ENCODE results near the gene RPS6KA1. TPM values are rescaled to one million over a fixed set of nuclear protein-coding genes. Genes with fewer than 3 reads are reported as not detected.

Gene RPS6KA1
- polyA plus RNA-seq, 3 donors: 116 to 189 (median 188) TPM

GRCh38 chr1:26575348-26575747, 45.8 kb downstream of the RPS6KA1 start:
- Mint-ChIP-seq H3K4me3 (no peak overlapping the region), H3K9me3 (no peaks in the 10 kb centered on the region), H3K4me1 (peaks cover 30% of the 10 kb centered on the region), H3K27ac (peak overlapping the region in 5 of 7 donors; percentile 4 to 82 (median 59)), H3K27me3 (ENCODE audit: low read depth in 3 of 3) (peaks cover 0 to 2% (median 1%) of the 10 kb centered on the region in 3 donors), H3K36me3 (peaks cover 54 to 63% of the 10 kb centered on the region in 2 donors)
- no peak for DNase-seq
- Histone ChIP-seq H3K27me3 (ENCODE audit: control insufficient read depth in 2 of 2, insufficient read depth in 2 of 2, low read length in 2 of 2) (no peaks in the 10 kb centered on the region), H3K9me3 (replicated peaks in 1 of 2; ENCODE audit: control insufficient read depth in 1 of 2, insufficient read depth in 1 of 2, low read length in 2 of 2) (no peaks in the 10 kb centered on the region), H3K4me1 (ENCODE audit: control insufficient read depth in 1 of 2, insufficient read depth in 2 of 2, low read length in 2 of 2) (peaks cover 14 to 18% of the 10 kb centered on the region in 2 donors), H3K36me3 (replicated peaks in 1 of 2; ENCODE audit: control insufficient read depth in 1 of 2, insufficient read depth in 2 of 2, low read length in 2 of 2) (peaks cover 53 to 59% of the 10 kb centered on the region in 2 donors), H3K4me3 (replicated peaks in 1 of 3; ENCODE audit: low read depth in 2 of 3, low read length in 3 of 3) (no peak overlapping the region), H3K4me2 (replicated peaks; ENCODE audit: extremely low read depth, low read length, poor library complexity, severe bottlenecking) (no peak overlapping the region), H3K27ac (ENCODE audit: low read depth in 1 of 2, low read length in 2 of 2) (peak overlapping the region in 1 of 2 donors; percentile 44), H3K79me2 (ENCODE audit: insufficient read depth, low read length) (peaks cover 7% of the 10 kb centered on the region), H2AFZ (ENCODE audit: insufficient read depth, low read depth, low read length, poor library complexity, severe bottlenecking) (no peak overlapping the region), H4K20me1 (ENCODE audit: insufficient read depth, low read length) (peaks cover 70% of the 10 kb centered on the region), H3K9ac (ENCODE audit: insufficient read depth, low read length, poor library complexity, severe bottlenecking) (no peak overlapping the region)
- 100% methylated on average over 3 of the region's 3 CpGs for WGBS (ENCODE audit: insufficient coverage)
- TF ChIP-seq CTCF (IDR thresholded peaks at IDR 0.05): no peak
- intact Hi-C loops (cut with micrococcal nuclease): no loop called here

DNA sequence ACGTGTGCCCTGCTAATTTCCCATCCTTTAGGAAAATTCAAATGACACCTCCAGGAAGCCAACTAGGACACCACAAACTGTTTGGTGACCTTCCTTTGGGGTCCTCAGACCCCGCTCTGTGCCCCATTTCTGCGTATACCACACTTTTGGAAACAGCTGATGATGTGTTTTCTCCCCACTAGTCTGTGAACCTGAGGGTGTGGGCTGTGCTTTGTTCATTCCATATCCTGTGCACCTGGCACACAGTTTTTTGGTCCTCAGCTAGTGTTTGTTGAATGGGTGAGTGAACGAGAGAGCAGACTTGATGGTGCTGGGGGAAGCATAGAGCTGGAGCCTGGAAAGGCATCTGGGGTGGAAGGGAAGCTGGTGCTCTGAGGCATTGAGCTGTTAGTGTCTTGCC, 48.6 kb downstream of the RPS6KA1 start:
- H3K9me3 ChIP-seq (replicated peaks in 1 of 2; ENCODE audit: control insufficient read depth in 1 of 2, insufficient read depth in 1 of 2, low read length in 2 of 2): no peaks in the 10 kb centered on the region
- peak overlapping the region in 1 of 2 donors; percentile 55 for H3K27ac ChIP-seq (ENCODE audit: low read depth in 1 of 2, low read length in 2 of 2)
- Mint-ChIP-seq H3K27ac (peak overlapping the region in 4 of 7 donors; percentile 5 to 35 (median 19)), H3K27me3 (ENCODE audit: low read depth in 3 of 3) (peaks cover 0 to 1% (median 0%) of the 10 kb centered on the region in 3 donors), H3K9me3 (no peaks in the 10 kb centered on the region), H3K4me3 (no peak overlapping the region), H3K4me1 (peaks cover 52% of the 10 kb centered on the region), H3K36me3 (peaks cover 30 to 35% of the 10 kb centered on the region in 2 donors)
- H2AFZ ChIP-seq (ENCODE audit: insufficient read depth, low read depth, low read length, poor library complexity, severe bottlenecking): no peak overlapping the region
- no peaks in the 10 kb centered on the region for H3K27me3 ChIP-seq (ENCODE audit: control insufficient read depth in 2 of 2, insufficient read depth in 2 of 2, low read length in 2 of 2)
- H3K4me1 ChIP-seq (ENCODE audit: control insufficient read depth in 1 of 2, insufficient read depth in 2 of 2, low read length in 2 of 2): peaks cover 38 to 45% of the 10 kb centered on the region in 2 donors
- no peak for TF ChIP-seq CTCF (IDR thresholded peaks at IDR 0.05)
- no peaks in the 10 kb centered on the region for H3K79me2 ChIP-seq (ENCODE audit: insufficient read depth, low read length)
- peaks cover 43% of the 10 kb centered on the region for H4K20me1 ChIP-seq (ENCODE audit: insufficient read depth, low read length)
- no peak for DNase-seq
- H3K36me3 ChIP-seq (replicated peaks in 1 of 2; ENCODE audit: control insufficient read depth in 1 of 2, insufficient read depth in 2 of 2, low read length in 2 of 2): peaks cover 25 to 31% of the 10 kb centered on the region in 2 donors
- WGBS (ENCODE audit: insufficient coverage): 74% methylated on average over 4 of the region's 4 CpGs
- H3K9ac ChIP-seq (ENCODE audit: insufficient read depth, low read length, poor library complexity, severe bottlenecking): no peak overlapping the region
- H3K4me3 ChIP-seq (replicated peaks in 1 of 3; ENCODE audit: low read depth in 2 of 3, low read length in 3 of 3): no peak overlapping the region
- no peak overlapping the region for H3K4me2 ChIP-seq (replicated peaks; ENCODE audit: extremely low read depth, low read length, poor library complexity, severe bottlenecking)
- intact Hi-C loops (cut with micrococcal nuclease): no loop called here

Data from CD14-positive monocyte (primary cell).